Suprapubic skin (tissue), 3 donors: ENCODE measurements around the gene EPHA4.

Experiments
- CTCF ChIP-seq, 2 donors: fragments of 200-600 bp in 1 of 2; fragments of 450-650 bp in 1 of 2; sonication (generic) in 1 of 2; IDR thresholded peaks; one replicate each; pipeline ENCODE4 v1.5.1; 2016 to 2019; ENCODE audit warnings: antibody characterized with exemption in 2 of 2, mild to moderate bottlenecking in 1 of 2, moderate library complexity in 1 of 2
- POLR2AphosphoS5 ChIP-seq, 3 donors: sonication (generic); formaldehyde crosslinking; IDR thresholded peaks; one replicate each; pipeline ENCODE4 v1.6.1; 2017; ENCODE audit warnings: antibody characterized with exemption in 3 of 3

GRCh38 chr2:221562226-221562625 is 9.9 kb downstream of the EPHA4 start:
- TF ChIP-seq POLR2AphosphoS5 (IDR thresholded peaks at IDR 0.05) (no peak), CTCF (IDR thresholded peaks at IDR 0.05) (no peak)
